GM12878 (cell line): ENCODE measurements around the gene UBE2E2. TPM values are rescaled to one million over a fixed set of nuclear protein-coding genes. Genes with fewer than 3 reads are reported as not detected.

ENCODE experiments used
- ATAC-seq: fragments of 200-7000 bp; cut with Tn5 transposase; 3 replicates; pipeline ENCODE4 v1.9.1; 2020; ENCODE audit warnings: mild to moderate bottlenecking, moderate library complexity
- BruUV-seq: library from RNA; stranded (reverse); fragments of 400-500 nt; replicated peaks from 2 replicates; lab custom pipeline; 2021; lab: Mats Ljungman, UMichigan
- CTCF ChIA-PET: fragments of 300-600 bp; sonication (Branson Sonifier 250); formaldehyde crosslinking; extraction: SDS; loops from one replicate; lab custom pipeline; 2021; ENCODE audit warnings: inconsistent platforms; lab: Yijun Ruan, JAX
- POLR2A ChIA-PET: fragments of 350-600 bp; formaldehyde crosslinking; extraction: SDS; loops from one replicate; lab custom pipeline; 2021; ENCODE audit warnings: inconsistent platforms; lab: Charles Lee
- RAD21 ChIA-PET: fragments of 300-600 bp; sonication (Branson Sonifier 250); formaldehyde crosslinking; loops from one replicate; lab custom pipeline; 2023; ENCODE audit warnings: antibody characterized with exemption; ENCODE audit not compliant: unreplicated experiment; lab: Charles Lee
- SMC1A ChIA-PET: fragments of 300-600 bp; sonication (Branson Sonifier 250); formaldehyde crosslinking; loops from one replicate; lab custom pipeline; 2023; ENCODE audit not compliant: unreplicated experiment, uncharacterized antibody; lab: Charles Lee
- DNase-seq: peaks from one replicate; pipeline ENCODE4 v3.0.0-alpha.2; 2011; ENCODE audit warnings: low read depth, low spot score
- FAIRE-seq: peaks from 3 replicates; lab custom pipeline; 2011; peaks lifted over from hg19 to GRCh38; lab: Jason Lieb, UNC
- H2AFZ ChIP-seq: 2 replicates; pipeline ENCODE4 v1.6.0; 2011; ENCODE audit warnings: low read depth, low read length, control low read depth; ENCODE audit not compliant: control insufficient read depth
- H3K27ac ChIP-seq: 2 replicates; pipeline ENCODE4 v1.5.1; 2011; ENCODE audit warnings: control low read depth; ENCODE audit not compliant: control insufficient read depth, insufficient read depth
- H3K27me3 ChIP-seq, 2 experiments: replicated peaks in 1 of 2; 2 replicates each; pipeline versions ENCODE4 v1.6.0 to v1.6.1; 2011; ENCODE audit warnings: low read length in 1 of 2; ENCODE audit not compliant: control insufficient read depth in 2 of 2, insufficient read depth in 2 of 2
- H3K36me3 ChIP-seq, 2 experiments: 2 replicates each; pipeline ENCODE4 v1.5.1; 2011; ENCODE audit warnings: low read length in 1 of 2; ENCODE audit not compliant: control insufficient read depth in 2 of 2, insufficient read depth in 2 of 2
- H3K4me1 ChIP-seq: 2 replicates; pipeline ENCODE4 v1.6.1; 2011; ENCODE audit warnings: mild to moderate bottlenecking, low read length, moderate library complexity, mixed read lengths; ENCODE audit not compliant: control insufficient read depth, insufficient read depth
- H3K4me2 ChIP-seq: 2 replicates; pipeline ENCODE4 v1.6.0; 2011; ENCODE audit warnings: control low read depth; ENCODE audit not compliant: control insufficient read depth, insufficient read depth
- H3K4me3 ChIP-seq: fragments of 200-600 bp; sonication (generic); 2 replicates; pipeline ENCODE4 v1.5.1; 2016
- H3K79me2 ChIP-seq: 2 replicates; pipeline ENCODE4 v1.6.0; 2011; ENCODE audit warnings: low read length; ENCODE audit not compliant: control insufficient read depth, insufficient read depth
- H3K9ac ChIP-seq: 2 replicates; pipeline ENCODE4 v1.8.0; 2011; ENCODE audit warnings: low read length, control low read depth, mixed read lengths; ENCODE audit not compliant: control insufficient read depth, insufficient read depth
- H3K9me3 ChIP-seq: replicated peaks from 3 replicates; pipeline ENCODE4 v1.5.1; 2011; ENCODE audit warnings: mild to moderate bottlenecking, low read length; ENCODE audit not compliant: control insufficient read depth, insufficient read depth
- H4K20me1 ChIP-seq: 2 replicates; pipeline ENCODE4 v1.6.0; 2011; ENCODE audit not compliant: control insufficient read depth, insufficient read depth
- ASH2L ChIP-seq: fragments of 300-600, 200-600 bp; sonication (generic); IDR thresholded peaks from 2 replicates; pipeline ENCODE4 v1.6.1; 2017; ENCODE audit warnings: low read depth, mild to moderate bottlenecking, borderline replicate concordance
- KDM1A ChIP-seq: fragments of 200-600 bp; sonication (generic); IDR thresholded peaks from 2 replicates; pipeline ENCODE4 v1.6.1; 2016; ENCODE audit warnings: borderline replicate concordance
- KLF5 ChIP-seq: fragments of 450-650 bp; IDR thresholded peaks from 2 replicates; pipeline ENCODE4 v1.6.1; 2014; ENCODE audit warnings: mild to moderate bottlenecking; ENCODE audit not compliant: partially characterized antibody
- MEF2A ChIP-seq: IDR thresholded peaks from 2 replicates; pipeline ENCODE4 v1.6.1; 2011; ENCODE audit warnings: low read depth, mild to moderate bottlenecking, low read length, moderate library complexity; ENCODE audit not compliant: insufficient read depth
- RAD51 ChIP-seq: fragments of 450-650 bp; IDR thresholded peaks from 2 replicates; pipeline ENCODE4 v1.6.1; 2016; ENCODE audit warnings: moderate library complexity, mild to moderate bottlenecking, inconsistent platforms
- RELA ChIP-seq: fragments of 450-650 bp; IDR thresholded peaks from 2 replicates; pipeline ENCODE4 v1.8.0; 2014; ENCODE audit warnings: borderline replicate concordance; ENCODE audit not compliant: partially characterized antibody
- ZBED1 ChIP-seq: IDR thresholded peaks from 2 replicates; pipeline ENCODE4 v1.6.1; 2016; ENCODE audit warnings: borderline replicate concordance
- ZSCAN29 ChIP-seq: fragments of 450-650 bp; IDR thresholded peaks from 2 replicates; pipeline ENCODE4 v1.6.1; 2017; ENCODE audit warnings: mild to moderate bottlenecking, moderate library complexity
- WGBS: methylation state at CpG from one replicate; pipeline ENCODE4 v1.1.6; 2016; ENCODE audit warnings: low lambda C conversion rate; ENCODE audit not compliant: insufficient replicate concordance, insufficient coverage; ENCODE audit errors: missing lambda C conversion rate; 5-methylcytosine and 5-hydroxymethylcytosine counted together
- in situ Hi-C: fragments of 300-500 bp; cut with MboI; formaldehyde crosslinking; loops from 9 replicates; pipeline ENCODE4 v1.14.3; 2018; ENCODE audit warnings: mixed read lengths
- intact Hi-C: fragments of 100-400 bp; cut with micrococcal nuclease; formaldehyde crosslinking; loops from one replicate; pipeline ENCODE4 v1.14.2; 2022; ENCODE audit not compliant: unreplicated experiment
- polyA plus RNA-seq, 11 experiments: library from polyadenylated mRNA; depleted of rRNA in 4 of 11; unstranded in 6 of 11; stranded (reverse) in 5 of 11; fragments of >200 nt; fragmentation: Nextera tagmentation in 4 of 11; fragmentation: Illumina TruSeq in 1 of 11; extraction: Ambion mirVana in 4 of 11; extraction: Trizol in 1 of 11; gene quantifications; 1 replicate in 1 of 11; 2 replicates in 10 of 11; pipeline versions ENCODE4 v1.2.1 to v1.2.3, GENCODE V29; 2011 to 2016; ENCODE audit warnings: inconsistent platforms in 2 of 11, missing spikeins in 2 of 11, low read depth in 1 of 11
- total RNA-seq, 4 experiments: library from RNA; depleted of rRNA in 3 of 4; stranded (reverse); fragments of >200 nt in 3 of 4; fragmentation: Illumina TruSeq in 1 of 4; extraction: Trizol in 1 of 4; gene quantifications; 2 replicates each; pipeline versions ENCODE4 v1.2.1 to v1.2.3, GENCODE V29; 2013 to 2021
- TF ChIP-seq, protein P1 (sequence below): fragments of 450-650 bp; IDR thresholded peaks from 2 replicates; pipeline ENCODE4 v1.6.1; 2017; ENCODE audit warnings: mild to moderate bottlenecking, moderate library complexity
- TF ChIP-seq, protein P2 (sequence below): fragments of 450-650 bp; IDR thresholded peaks from 2 replicates; pipeline ENCODE4 v1.6.1; 2016; ENCODE audit warnings: mild to moderate bottlenecking
- TF ChIP-seq, protein P3 (sequence below): IDR thresholded peaks from 2 replicates; pipeline ENCODE4 v1.6.1; 2011; ENCODE audit warnings: borderline replicate concordance, low read depth, mild to moderate bottlenecking, moderate library complexity, low read length; ENCODE audit not compliant: insufficient read depth, poor library complexity, severe bottlenecking
- TF ChIP-seq, protein P4 (sequence below): fragments of 450-650 bp; IDR thresholded peaks from 2 replicates; pipeline ENCODE4 v1.6.1; 2018; ENCODE audit warnings: borderline replicate concordance, mild to moderate bottlenecking; ENCODE audit not compliant: partially characterized antibody
- TF ChIP-seq, protein P5 (sequence below): IDR thresholded peaks from 2 replicates; pipeline ENCODE4 v1.6.1; 2011; ENCODE audit warnings: mild to moderate bottlenecking, low read depth, low read length, moderate library complexity; ENCODE audit not compliant: insufficient replicate concordance

Gene UBE2E2
- total and polyA plus RNA-seq, 10 of the 15 experiments (the other 5 are each of a cell fraction or from before 2014, with no cell fraction given) = 8.7 to 71.0 (median 36.4) TPM

DNA sequence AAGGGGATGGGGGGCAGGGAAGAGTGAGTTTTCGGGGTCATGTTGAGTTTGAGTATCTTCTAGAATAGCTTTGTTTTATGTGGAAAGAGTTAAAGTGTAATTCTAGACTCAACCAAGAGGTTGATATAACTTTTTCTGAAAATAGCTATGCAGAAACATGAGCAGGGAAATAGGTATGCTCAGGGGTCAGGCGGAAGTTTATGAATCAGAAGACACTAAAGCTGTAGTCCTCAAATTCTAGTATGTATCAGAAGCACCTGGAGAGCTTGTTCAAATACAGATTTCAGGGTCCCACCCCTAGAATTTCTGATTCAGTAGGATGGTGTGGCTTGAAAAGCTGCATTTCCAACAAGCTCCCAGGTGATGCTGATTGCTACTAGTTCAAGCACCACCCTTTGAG lies 37.6 kb upstream of the UBE2E2 start:
- ATAC-seq (no peak), FAIRE-seq (no peak), DNase-seq (no peak)
- no peak overlapping the region for H3K9ac ChIP-seq
- H2AFZ ChIP-seq = no peak overlapping the region
- CTCF ChIA-PET = interaction anchor here (1.0 to 1.2 kb wide), 2 partner anchors 10 to 12 kb away, joined by 3 read pairs; no protein-coding TSS in a partner anchor
- 72% methylated on average over 2 of the region's 2 CpGs for WGBS
- H3K4me2 ChIP-seq = no peak overlapping the region
- no peaks in the 10 kb centered on the region for H3K36me3 ChIP-seq
- SMC1A ChIA-PET = interaction anchor here (0.6 to 2.6 kb wide), 8 partner anchors 10 to 232 kb away, joined by 3 to 12 read pairs (median 4); no protein-coding TSS in a partner anchor
- no peak overlapping the region for H3K4me3 ChIP-seq
- H3K4me1 ChIP-seq = peaks cover 36% of the 10 kb centered on the region
- H3K27ac ChIP-seq = no peak overlapping the region
- no TSS peak for BruUV-seq
- RAD21 ChIA-PET = interaction anchor here (0.9 to 1.0 kb wide), 2 partner anchors 37 to 59 kb away, joined by 3 read pairs; no protein-coding TSS in a partner anchor
- H3K27me3 ChIP-seq = no peaks in the 10 kb centered on the region
- H3K79me2 ChIP-seq = no peaks in the 10 kb centered on the region
- POLR2A ChIA-PET = no interaction called here
- intact Hi-C loops = no loop called here
- in situ Hi-C loops = no loop called here
- H3K9me3 ChIP-seq = no peaks in the 10 kb centered on the region
- no peaks in the 10 kb centered on the region for H4K20me1 ChIP-seq
- TF ChIP-seq, protein P1, sequence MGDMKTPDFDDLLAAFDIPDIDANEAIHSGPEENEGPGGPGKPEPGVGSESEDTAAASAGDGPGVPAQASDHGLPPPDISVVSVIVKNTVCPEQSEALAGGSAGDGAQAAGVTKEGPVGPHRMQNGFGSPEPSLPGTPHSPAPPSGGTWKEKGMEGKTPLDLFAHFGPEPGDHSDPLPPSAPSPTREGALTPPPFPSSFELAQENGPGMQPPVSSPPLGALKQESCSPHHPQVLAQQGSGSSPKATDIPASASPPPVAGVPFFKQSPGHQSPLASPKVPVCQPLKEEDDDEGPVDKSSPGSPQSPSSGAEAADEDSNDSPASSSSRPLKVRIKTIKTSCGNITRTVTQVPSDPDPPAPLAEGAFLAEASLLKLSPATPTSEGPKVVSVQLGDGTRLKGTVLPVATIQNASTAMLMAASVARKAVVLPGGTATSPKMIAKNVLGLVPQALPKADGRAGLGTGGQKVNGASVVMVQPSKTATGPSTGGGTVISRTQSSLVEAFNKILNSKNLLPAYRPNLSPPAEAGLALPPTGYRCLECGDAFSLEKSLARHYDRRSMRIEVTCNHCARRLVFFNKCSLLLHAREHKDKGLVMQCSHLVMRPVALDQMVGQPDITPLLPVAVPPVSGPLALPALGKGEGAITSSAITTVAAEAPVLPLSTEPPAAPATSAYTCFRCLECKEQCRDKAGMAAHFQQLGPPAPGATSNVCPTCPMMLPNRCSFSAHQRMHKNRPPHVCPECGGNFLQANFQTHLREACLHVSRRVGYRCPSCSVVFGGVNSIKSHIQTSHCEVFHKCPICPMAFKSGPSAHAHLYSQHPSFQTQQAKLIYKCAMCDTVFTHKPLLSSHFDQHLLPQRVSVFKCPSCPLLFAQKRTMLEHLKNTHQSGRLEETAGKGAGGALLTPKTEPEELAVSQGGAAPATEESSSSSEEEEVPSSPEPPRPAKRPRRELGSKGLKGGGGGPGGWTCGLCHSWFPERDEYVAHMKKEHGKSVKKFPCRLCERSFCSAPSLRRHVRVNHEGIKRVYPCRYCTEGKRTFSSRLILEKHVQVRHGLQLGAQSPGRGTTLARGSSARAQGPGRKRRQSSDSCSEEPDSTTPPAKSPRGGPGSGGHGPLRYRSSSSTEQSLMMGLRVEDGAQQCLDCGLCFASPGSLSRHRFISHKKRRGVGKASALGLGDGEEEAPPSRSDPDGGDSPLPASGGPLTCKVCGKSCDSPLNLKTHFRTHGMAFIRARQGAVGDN = no peak
- no peak for TF ChIP-seq RAD51
- TF ChIP-seq ZSCAN29 = no peak
- TF ChIP-seq MEF2A = no peak
- TF ChIP-seq, protein P2, sequence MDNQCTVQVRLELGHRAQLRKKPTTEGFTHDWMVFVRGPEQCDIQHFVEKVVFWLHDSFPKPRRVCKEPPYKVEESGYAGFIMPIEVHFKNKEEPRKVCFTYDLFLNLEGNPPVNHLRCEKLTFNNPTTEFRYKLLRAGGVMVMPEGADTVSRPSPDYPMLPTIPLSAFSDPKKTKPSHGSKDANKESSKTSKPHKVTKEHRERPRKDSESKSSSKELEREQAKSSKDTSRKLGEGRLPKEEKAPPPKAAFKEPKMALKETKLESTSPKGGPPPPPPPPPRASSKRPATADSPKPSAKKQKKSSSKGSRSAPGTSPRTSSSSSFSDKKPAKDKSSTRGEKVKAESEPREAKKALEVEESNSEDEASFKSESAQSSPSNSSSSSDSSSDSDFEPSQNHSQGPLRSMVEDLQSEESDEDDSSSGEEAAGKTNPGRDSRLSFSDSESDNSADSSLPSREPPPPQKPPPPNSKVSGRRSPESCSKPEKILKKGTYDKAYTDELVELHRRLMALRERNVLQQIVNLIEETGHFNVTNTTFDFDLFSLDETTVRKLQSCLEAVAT = no peak
- TF ChIP-seq, protein P3, sequence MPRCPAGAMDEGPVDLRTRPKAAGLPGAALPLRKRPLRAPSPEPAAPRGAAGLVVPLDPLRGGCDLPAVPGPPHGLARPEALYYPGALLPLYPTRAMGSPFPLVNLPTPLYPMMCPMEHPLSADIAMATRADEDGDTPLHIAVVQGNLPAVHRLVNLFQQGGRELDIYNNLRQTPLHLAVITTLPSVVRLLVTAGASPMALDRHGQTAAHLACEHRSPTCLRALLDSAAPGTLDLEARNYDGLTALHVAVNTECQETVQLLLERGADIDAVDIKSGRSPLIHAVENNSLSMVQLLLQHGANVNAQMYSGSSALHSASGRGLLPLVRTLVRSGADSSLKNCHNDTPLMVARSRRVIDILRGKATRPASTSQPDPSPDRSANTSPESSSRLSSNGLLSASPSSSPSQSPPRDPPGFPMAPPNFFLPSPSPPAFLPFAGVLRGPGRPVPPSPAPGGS = no peak
- TF ChIP-seq ZBED1 = no peak
- no peak for TF ChIP-seq ASH2L
- TF ChIP-seq, protein P4, sequence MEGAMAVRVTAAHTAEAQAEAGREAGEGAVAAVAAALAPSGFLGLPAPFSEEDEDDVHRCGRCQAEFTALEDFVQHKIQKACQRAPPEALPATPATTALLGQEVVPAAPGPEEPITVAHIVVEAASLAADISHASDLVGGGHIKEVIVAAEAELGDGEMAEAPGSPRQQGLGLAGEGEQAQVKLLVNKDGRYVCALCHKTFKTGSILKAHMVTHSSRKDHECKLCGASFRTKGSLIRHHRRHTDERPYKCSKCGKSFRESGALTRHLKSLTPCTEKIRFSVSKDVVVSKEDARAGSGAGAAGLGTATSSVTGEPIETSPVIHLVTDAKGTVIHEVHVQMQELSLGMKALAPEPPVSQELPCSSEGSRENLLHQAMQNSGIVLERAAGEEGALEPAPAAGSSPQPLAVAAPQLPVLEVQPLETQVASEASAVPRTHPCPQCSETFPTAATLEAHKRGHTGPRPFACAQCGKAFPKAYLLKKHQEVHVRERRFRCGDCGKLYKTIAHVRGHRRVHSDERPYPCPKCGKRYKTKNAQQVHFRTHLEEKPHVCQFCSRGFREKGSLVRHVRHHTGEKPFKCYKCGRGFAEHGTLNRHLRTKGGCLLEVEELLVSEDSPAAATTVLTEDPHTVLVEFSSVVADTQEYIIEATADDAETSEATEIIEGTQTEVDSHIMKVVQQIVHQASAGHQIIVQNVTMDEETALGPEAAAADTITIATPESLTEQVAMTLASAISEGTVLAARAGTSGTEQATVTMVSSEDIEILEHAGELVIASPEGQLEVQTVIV = no peak
- TF ChIP-seq, protein P5, sequence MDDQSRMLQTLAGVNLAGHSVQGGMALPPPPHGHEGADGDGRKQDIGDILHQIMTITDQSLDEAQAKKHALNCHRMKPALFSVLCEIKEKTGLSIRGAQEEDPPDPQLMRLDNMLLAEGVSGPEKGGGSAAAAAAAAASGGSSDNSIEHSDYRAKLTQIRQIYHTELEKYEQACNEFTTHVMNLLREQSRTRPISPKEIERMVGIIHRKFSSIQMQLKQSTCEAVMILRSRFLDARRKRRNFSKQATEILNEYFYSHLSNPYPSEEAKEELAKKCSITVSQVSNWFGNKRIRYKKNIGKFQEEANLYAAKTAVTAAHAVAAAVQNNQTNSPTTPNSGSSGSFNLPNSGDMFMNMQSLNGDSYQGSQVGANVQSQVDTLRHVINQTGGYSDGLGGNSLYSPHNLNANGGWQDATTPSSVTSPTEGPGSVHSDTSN = no peak
- TF ChIP-seq RELA = no peak
- no peak for TF ChIP-seq KLF5
- no peak for TF ChIP-seq KDM1A
